GM08714 (cell line): ENCODE results near the gene NIT1.
A peak's percentile ranks its signal among the peaks of the same experiment; 100 is the strongest.

Experiments used
- H3K4me3 ChIP-seq: fragments of 200-500 bp; sonication (Bioruptor generic); 2 replicates; pipeline ENCODE4 v1.5.1; 2014; ENCODE audit warnings: mild to moderate bottlenecking, low read length, inconsistent platforms
- ZNF274 ChIP-seq: IDR thresholded peaks from 2 replicates; pipeline ENCODE4 v1.6.1; 2012; ENCODE audit warnings: mild to moderate bottlenecking, low read depth, low read length

The NIT1 gene

GRCh38 chr1:161162052-161162451 lies 44.1 kb downstream of the NIT1 start:
- no peak for TF ChIP-seq ZNF274

GRCh38 chr1:161162806-161163205 lies 44.9 kb downstream of the NIT1 start:
- no peak overlapping the region for H3K4me3 ChIP-seq
- no peak for TF ChIP-seq ZNF274

More at GRCh38 chr1:161162052-161162451, 44.1 kb downstream of the NIT1 start:
- no peak overlapping the region for H3K4me3 ChIP-seq

GRCh38 chr1:161163793-161164192 lies 45.9 kb downstream of the NIT1 start:
- TF ChIP-seq ZNF274 = no peak
- no peak overlapping the region for H3K4me3 ChIP-seq

GRCh38 chr1:161164901-161165610 lies 47.2 kb downstream of the NIT1 start:
- TF ChIP-seq ZNF274 = no peak
- peak overlapping the region; percentile 61; the same call in 1 of the 2 replicates for H3K4me3 ChIP-seq

- TF ChIP-seq ZNF274 = no peak
- H3K4me3 ChIP-seq = peak within 1 kb of the TSS; percentile 76
These were observed 48.1 kb downstream of the NIT1 start, which contains the start of gene PPOX for GRCh38 chr1:161165742-161166668. Gene PPOX, plus strand, starts transcription at chr1:161166426. Its CDS starts 422 bp downstream, at chr1:161166848.

- TF ChIP-seq ZNF274 = no peak
- H3K4me3 ChIP-seq = peak overlapping the region; percentile 76
These were observed 49.0 kb downstream of the NIT1 start for GRCh38 chr1:161166669-161167548.

- no peak overlapping the region for H3K4me3 ChIP-seq
- no peak for TF ChIP-seq ZNF274
These were observed 51.0 kb downstream of the NIT1 start for GRCh38 chr1:161168906-161169305.
